Activated CD4-positive, alpha-beta T cell treated with anti-CD3 and anti-CD28 coated beads, Interleukin-2, amount 50 U/mL, for 24 hours (primary cell): Measurements from ENCODE around the gene INPP5D.

Source experiments
- DNase-seq, 2 donors: peaks; one replicate each; pipeline ENCODE4 v3.0.0-alpha.2; 2020; ENCODE audit warnings: low read depth in 1 of 2, low spot score in 1 of 2

INPP5D gene

DNA sequence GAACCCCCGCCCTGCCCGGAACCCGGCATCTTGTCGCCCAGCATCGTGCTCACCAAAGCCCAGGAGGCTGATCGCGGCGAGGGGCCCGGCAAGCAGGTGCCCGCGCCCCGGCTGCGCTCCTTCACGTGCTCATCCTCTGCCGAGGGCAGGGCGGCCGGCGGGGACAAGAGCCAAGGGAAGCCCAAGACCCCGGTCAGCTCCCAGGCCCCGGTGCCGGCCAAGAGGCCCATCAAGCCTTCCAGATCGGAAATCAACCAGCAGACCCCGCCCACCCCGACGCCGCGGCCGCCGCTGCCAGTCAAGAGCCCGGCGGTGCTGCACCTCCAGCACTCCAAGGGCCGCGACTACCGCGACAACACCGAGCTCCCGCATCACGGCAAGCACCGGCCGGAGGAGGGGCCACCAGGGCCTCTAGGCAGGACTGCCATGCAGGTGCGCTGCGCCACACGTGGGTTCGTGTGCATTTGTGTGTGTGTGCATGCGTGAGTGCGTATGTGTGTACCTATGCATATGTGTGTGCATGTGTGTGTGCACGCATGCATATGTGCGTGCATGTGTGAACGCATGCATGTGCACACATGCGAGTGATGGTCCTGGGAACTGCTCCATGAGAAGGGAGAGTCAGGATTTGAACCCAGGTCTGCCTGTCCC, 144.3 kb downstream of the INPP5D start:
- no peak for DNase-seq

DNA sequence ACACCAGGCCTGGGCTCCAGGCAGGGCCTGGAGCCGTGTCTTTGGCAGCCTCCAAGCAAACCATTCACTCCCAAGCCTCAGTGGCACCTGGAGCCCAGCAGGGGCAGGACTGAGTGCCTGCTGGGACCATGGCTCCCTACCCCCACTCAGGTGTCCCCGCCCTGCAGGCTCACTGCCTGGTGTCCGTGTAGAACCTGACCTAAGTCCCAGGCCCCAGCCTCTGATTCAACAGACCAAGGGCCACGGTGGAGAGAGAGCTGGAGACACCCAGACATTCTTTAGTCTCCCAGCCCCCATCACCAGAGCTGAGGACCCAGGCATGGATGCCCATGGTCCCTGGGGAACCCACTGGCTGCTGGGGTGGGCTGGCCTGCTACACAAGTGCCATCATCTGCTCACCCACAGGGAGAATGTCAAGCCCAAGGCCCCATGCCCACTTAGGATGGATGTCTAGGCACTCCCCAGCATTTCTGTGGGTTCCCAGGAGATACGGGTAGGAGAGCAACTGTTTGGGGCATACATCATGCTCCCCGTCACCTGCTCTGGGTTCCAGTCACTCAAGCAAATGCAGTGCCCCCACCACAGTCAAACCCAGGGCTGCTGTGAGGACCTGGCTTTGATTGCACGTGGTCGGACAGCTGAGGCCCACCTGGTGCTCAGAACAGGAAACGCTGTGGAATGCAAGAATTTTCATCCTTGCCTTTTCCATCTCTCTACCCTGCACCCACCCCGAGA, 148.4 kb downstream of the INPP5D start:
- no peak for DNase-seq

DNA sequence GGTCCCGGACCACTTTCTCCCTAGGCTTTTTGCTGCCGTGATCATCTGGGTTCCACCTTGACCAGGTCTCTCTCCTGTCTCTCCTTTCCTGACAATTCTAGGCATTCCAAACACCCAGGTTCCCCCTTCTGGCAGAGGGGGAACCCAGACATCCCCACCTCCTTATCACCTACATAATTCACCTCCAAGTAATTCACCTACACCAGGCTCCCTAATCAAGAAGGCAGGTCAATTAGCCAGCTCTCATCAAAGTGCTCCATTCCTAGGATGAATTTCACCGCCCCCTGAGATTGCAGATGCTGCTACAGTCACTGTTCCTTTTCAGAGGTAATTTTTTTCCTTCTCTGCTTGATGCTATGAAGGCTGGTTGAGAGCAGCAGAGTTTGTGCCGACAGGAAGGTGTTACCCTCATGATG, 149.0 kb downstream of the INPP5D start:
- no peak for DNase-seq

DNA sequence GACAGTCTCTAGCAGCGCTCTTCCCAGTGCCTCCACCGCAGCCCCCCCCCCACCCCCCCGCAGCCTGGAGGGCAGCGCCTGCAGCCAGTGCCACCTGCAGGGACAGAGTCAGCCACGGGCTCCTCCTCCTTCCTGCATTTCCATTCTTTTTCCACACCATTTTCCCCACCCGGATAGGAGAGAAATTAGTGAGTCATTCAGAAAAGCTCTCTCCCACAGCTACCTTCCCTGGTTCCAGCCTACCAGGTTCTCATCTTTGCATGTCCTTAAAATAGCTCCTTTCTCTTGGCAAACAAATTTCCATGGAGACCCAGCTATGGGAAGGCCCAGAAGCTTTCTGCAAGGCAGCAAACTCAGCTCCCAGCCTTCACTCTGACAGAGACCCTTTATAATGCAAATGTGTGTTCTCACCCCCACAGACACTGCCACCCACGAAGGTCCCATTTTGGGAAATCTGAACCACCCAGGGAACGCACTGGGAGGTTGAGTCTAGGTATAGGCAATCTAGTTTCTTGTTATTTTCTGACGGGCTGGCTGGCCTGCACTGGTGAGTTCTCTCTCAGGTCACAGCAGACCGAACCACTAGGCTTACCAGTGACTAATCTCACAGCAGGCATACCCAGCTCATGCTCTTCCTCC, 149.5 kb downstream of the INPP5D start:
- DNase-seq, result no peak

DNA sequence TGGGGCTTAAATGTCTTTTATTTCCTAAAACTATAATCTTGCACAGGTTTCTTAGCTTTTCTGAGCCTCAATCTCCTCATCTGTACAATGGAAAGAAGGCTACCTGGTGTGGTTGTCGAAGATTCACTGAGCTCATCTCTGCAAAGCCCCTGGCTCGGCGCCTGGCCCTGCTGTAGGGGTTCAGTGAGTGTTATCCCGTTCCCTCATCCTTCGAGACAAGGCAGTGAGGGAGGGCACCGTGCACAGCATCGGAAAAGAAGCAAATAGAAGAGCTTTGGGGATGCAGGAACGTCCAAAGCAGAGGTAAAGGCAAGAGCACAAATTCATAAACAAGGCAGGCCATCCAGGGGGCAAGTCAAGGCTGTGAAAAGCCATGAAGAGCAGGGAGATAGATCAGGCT, 150.1 kb downstream of the INPP5D start:
- DNase-seq, result no peak

DNA sequence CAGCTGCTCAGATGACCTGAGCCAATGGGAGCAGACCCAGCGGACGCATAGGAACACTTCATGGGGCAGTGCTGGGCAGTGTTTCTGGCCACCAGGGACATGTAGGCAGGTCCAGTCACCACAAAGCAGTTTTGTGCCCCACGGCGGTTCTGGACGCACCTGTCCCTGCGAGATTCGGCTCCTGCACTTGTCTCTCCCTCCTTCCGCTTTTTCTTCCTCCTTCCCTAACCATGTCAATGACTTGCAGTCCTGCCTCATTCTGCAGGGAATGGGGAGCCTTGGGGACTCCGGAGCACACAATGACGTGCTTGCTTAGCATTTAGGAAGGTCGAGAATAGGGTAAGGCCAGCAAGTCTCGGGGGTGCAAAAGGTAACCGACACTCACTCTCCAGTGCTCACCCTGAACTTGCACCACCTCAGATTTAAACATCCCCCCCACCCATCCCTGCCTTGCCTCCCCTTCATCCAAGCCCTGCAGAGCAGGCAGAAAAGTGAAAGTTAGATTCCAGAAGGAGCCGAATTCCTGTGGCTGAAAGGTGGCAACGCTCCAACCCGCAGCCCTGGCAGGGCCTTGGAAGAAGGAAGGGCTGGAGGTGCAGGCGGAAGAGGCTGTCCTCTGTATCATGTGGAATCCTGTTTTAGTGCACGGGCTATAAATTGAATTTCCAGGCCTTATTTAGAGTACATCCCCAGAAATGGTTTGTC, 150.9 kb downstream of the INPP5D start:
- DNase-seq, result no peak

DNA sequence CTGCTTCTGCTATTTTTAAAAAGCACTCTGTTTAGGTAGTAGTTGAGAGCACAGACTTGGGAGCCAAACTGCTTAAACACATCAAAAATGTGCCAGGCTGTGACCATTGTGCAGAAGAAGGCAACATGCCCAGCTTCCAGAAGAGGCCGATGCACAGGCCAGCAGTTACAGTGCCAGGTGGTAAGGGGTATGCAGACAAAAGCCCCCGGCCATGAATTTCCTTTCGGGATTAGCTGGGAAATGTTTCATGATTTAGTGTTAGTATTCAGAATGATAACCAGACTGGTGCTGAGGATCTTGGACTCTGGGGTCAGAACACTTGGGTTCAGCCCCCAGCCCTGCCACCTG, 151.4 kb downstream of the INPP5D start:
- DNase-seq, result no peak

DNA sequence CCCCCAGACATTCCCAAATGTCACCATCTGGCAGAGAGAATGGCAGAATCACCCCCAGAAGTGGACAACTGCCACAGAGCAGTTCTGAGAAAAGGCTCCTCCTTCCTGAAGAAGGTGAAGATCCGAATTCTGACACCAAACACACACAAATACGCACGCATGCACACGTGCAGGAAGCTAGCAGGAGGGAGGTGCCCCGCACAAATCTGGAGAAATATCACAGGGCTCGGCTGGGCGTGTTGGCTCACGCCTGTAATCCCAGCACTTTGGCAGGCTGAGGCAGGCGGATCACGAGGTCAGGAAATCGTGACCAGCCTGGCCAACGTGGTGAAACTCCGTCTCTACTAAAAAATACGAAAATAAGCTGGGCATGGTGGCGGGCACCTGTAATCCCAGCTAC, 152.9 kb downstream of the INPP5D start:
- no peak for DNase-seq

DNA sequence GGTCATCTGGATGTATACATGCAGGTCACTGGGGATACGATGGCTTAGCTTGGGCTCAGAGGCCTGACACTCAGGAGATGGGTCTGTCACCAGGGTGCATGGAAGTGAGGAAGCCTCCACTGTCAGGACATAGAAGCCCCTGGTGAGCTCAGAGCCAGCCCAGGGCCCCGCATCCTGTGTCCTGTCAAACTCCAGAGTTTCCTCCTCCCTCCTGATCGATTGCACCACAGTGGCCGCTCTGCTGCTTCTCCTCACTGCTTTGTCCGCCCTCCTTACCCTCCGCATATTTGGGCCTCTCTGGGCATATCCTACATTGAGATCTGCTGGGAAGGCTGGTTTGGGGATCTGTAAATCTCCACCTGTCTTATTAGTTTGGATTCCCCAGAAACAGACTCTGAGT, 153.8 kb downstream of the INPP5D start:
- no peak for DNase-seq

DNA sequence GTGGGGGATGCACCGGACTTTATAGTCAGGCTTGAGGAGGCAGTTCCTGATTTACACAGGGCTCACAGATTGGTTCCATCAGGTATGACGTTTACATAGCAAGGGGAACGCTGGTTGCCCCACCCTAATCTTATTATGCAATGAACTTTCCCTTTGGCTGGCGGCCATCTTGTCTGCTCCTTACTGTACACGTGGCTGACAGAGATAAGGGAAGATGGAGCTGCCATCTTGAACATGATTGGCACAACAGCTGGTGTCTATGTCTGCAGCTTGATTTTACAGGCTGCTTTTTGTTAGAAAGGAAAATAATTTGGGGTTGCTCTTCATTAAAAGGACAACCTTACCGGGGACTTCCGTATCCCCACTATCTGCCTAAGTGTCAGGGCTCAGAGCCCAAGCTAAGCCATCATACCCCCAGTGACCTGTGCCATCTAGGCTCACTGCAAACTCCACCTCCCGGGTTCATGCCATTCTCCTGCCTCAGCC, 157.8 kb downstream of the INPP5D start:
- no peak for DNase-seq

DNA sequence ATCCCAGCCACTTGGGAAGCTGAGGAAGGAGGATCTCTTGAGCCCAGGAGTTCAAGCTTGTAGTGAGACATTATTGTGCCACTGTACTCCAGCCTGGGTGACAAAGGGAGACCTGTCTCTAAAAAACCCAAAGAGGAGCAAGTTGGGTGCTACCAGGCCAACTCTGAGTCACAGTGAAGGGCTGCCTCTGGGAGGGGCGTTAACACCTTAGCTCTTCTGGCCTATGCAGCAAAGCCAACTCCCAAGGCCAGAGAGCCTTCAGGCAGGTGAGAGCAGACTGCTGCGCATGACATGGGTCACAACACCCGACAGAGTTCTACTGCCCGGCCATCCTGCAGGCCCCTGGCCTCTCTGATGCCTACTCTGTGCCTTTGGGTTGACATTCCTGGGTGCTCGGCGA, 158.7 kb downstream of the INPP5D start:
- no peak for DNase-seq

DNA sequence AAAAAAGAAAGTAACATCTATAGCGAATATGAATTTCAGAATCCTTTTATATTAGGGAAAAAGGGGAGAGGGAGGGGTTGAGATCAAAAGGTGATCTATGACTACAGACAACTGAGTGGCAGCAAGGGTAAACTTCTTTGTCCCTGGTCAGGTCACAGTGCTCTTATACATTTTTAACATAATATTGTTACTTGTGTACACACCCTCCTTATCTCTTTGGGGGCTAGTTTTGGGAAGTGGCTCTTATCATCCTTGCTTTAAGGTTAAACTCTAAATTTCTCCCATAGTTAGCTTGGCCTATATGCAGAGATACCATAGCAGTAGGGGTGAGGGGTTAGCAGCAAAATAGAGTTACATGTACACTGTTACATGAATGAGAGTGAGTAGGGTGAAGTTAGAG, 159.7 kb downstream of the INPP5D start:
- DNase-seq, result no peak

DNA sequence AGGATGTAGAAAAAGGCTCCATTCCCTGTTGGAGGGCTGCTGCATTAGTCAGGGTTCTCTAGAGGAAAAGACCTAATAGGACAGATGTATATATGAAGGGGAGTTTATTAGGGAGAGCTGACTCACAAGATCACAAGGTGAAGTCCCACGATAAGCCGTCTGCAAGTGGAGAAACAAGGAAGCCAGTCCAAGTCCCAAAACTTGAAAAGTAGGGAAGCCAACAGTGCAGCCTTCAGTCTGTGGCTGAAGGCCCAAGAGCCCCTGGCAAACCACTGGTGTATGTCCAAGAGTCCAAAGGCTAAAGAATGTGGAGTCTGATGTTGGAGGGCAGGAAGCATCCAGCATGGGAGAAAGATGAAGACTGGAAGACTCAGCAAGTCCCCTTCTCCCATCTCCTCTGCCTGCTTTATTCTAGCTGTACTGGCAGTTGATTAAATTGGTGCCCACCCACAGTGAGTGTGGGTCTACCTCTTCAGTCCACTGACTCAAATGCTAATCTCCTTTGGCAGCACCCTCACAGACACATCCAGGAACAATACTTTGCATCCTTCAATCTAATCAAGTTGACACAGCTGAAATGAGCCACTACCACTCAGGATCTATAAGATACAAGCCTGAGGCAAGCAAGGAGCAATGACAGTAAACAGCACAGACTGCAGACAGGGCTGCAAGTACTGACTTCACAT, 161.4 kb downstream of the INPP5D start:
- no peak for DNase-seq

DNA sequence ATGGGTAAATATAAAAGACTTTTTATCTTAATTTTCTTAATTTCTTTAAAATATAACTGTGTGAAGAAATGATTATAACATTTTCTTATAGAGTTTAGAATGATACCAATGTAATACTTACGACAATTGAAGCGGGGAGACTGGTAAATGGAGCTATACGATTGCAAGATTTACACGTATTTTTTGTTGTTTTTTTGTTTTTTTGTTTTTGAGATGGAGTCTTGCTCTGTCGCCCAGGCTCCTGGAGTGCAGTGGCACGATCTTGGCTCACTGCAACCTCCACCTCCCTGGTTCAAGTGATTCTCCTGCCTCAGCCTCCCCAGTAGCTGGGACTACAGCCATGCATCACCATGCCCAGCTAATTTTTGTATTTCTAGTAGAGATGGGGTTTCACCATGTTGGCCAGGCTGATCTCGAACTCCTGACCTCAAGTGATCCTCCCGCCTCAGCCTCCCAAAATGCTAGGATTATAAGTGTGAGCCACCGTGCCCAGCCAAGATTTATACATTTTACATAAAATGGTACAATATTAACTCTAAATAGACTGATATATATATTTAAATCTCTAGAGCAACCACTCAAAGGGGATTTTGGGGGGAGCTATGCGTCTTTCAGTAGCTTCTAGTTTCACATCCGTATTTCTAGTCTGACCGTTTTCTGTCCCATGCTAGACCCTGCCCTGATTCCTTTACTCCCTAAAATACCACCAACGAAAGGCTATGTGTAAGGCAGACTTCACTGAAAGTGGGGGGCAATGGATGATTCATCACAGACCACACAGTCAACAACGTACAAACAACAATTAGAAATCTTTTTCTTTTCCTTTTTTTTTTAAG, 163.1 kb downstream of the INPP5D start:
- no peak for DNase-seq

DNA sequence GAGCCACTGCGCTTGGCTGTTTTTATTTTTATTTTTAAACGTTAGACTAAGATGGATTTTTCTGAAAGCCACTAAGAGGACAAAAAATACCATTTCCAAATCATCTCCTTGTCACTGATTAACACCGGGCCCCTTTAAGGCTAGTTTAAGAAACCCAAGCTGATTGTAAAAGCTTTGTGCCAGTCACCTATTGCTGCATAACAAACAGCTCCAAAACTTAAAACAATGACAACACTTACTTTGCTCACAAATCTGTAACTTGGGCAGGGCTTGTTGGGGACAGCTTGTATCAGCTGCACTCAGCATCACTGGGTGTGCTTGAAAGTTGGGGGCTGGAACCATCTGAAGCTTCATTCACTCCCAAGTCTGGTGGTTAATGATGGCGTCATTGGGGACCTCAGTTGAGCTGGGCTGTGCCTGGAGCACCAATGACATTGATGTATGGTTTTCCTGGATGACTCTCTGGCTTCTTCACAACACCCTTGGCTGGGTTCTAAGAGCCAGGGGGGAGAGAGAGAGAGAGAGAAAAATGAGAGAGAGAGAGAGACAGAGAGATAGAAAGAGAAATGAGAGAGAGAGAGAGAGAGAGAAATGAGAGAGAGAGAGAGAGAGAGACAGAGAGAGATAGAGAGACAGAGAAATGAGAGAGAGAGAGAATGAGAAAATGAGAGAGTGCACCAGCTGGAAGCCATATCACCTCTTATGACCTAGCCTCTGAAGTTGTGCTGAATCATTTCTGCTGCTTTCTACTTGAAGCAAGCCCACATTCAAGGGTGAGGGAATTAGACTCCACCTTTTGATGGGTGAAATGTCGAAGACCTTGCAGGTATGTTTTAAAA, 165.3 kb downstream of the INPP5D start:
- no peak for DNase-seq

DNA sequence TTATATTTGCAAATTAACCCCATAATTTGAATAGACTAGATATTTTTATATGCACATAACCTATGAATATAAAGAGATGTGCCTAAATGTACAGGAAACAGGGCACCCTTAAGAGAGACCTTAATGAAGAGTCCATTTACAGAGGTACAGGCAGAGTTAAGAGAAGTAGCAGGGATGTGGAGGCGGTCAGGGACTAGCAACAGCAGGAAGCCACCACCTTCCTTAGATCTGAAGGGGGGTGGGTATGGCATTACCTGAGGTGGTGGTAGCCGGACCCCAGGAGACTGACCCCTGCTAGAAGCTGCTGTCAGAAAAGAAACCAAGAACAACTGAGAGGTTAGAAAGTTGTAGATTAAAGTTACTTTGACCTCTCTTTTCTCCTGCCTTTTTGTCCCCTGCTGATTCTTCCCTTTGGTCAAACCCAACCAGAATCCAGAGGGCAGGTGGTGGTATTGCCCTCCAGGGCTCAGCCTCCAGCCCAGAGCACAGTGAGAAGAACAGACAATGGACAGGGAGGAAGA, 166.4 kb downstream of the INPP5D start:
- no peak for DNase-seq

DNA sequence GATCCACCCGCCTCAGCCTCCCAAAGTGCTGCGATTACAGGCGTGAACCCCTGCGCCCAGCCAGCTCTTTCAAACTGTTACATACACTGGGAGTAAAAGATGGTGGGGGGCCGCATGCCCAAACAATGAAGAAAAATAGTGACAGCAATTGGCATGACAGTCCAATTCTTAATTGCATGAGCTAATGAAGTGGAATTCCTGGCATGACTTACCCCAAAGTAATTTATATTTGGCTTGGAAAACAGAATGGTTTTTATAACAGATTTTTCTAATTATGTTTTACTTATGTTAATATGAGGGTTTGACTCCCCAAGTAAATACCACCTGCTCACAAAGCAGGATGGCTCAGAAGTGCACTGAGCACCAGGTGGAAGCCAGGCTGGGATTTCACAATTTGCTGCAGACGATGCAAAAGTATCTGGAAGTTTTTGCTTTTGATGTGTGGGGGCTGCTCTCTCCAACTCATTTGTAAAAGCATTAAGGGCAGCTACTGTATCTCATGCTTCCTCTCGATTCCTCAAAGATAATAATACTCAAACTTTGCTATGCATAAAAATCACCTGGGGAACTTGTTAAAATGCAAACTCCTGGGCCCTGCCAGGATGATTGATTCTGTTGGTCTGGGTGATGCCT, 167.3 kb downstream of the INPP5D start:
- DNase-seq, result no peak

DNA sequence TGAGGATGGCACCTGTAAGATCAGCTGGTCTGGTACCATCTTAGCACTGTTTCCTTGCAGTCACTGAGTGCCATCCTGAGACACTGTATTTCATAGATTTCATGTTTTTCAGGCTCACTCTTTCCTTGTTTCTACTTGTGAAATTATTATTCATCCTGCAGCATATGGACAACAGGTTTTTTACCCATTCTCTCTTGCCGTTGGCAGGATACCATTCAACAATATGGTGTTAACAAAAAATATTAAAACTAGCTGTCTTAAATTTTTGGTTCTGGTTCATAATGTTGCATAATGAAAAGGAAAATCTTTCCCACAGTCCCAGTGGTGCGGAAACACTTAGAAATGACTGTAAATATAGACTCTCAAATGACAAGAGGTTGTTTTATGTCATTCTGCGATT, 168.2 kb downstream of the INPP5D start:
- DNase-seq, result no peak
